ENCODE results near the gene GBX2.

GRCh38 chr2:236209996-236210395 is 41.8 kb upstream of the GBX2 start:
- TF ChIP-seq CTCF (IDR thresholded peaks at IDR 0.05) (no peak), POLR2A (IDR thresholded peaks at IDR 0.05) (no peak)
